Upper lobe of left lung (tissue), 4 donors: ENCODE results near the gene HNRNPK.

Experiments used
- POLR2A ChIP-seq, 4 donors: fragments of 450-650 bp; IDR thresholded peaks; one replicate each; pipeline ENCODE4 v1.5.1; 2016 to 2017; ENCODE audit warnings: antibody characterized with exemption in 4 of 4, mild to moderate bottlenecking in 2 of 4
- TF ChIP-seq, protein P1 (sequence below), 6 experiments: fragments of 450-650 bp in 4 of 6; fragments of 200-600 bp in 2 of 6; sonication (generic) in 2 of 6; IDR thresholded peaks; one replicate each; pipeline ENCODE4 v1.5.1; 2016 to 2019; ENCODE audit warnings: antibody characterized with exemption in 6 of 6

DNA sequence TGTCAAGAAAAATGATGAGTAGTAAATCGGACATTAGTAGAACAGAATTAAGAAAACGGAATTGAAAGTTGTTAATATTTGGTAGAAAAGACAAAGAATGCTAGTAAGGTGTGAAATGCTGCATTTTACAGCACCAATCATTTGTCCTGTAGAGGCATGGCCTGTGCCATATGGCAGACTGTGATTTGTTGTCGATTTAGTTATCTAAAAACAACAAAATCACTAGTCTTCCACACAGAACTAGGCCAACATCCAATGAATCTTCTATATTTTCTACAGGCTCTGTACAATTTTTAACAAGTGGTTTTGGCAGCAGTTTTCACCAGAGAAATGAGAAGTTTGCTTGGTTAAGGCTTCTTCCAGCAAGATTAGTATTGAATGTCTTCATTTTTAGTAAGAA lies 10.4 kb downstream of the HNRNPK start:
- TF ChIP-seq POLR2A (IDR thresholded peaks at IDR 0.05): no peak
- TF ChIP-seq, protein P1, sequence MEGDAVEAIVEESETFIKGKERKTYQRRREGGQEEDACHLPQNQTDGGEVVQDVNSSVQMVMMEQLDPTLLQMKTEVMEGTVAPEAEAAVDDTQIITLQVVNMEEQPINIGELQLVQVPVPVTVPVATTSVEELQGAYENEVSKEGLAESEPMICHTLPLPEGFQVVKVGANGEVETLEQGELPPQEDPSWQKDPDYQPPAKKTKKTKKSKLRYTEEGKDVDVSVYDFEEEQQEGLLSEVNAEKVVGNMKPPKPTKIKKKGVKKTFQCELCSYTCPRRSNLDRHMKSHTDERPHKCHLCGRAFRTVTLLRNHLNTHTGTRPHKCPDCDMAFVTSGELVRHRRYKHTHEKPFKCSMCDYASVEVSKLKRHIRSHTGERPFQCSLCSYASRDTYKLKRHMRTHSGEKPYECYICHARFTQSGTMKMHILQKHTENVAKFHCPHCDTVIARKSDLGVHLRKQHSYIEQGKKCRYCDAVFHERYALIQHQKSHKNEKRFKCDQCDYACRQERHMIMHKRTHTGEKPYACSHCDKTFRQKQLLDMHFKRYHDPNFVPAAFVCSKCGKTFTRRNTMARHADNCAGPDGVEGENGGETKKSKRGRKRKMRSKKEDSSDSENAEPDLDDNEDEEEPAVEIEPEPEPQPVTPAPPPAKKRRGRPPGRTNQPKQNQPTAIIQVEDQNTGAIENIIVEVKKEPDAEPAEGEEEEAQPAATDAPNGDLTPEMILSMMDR (IDR thresholded peaks at IDR 0.05): no peak
